ENCODE results near the gene TAP1.

Gene TAP1

GRCh38 chr6:32830017-32830416, 23.5 kb downstream of the TAP1 start:
- Histone ChIP-seq H3K36me3 (ENCODE audit: control insufficient read depth in 2 of 2, insufficient read depth in 2 of 2, low read length in 2 of 2) (peaks cover 37 to 43% of the 10 kb centered on the region in 2 donors), H3K9ac (ENCODE audit: low read depth in 1 of 2, low read length in 2 of 2) (no peak overlapping the region), H3K27me3 (ENCODE audit: control insufficient read depth in 2 of 2, insufficient read depth in 2 of 2, low read length in 2 of 2) (no peaks in the 10 kb centered on the region), H3K4me1 (ENCODE audit: control insufficient read depth in 2 of 2, insufficient read depth in 2 of 2, low read length in 2 of 2) (no peaks in the 10 kb centered on the region), H3K27ac (ENCODE audit: low read depth in 2 of 2, low read length in 2 of 2) (no peak overlapping the region), H3K4me3 (ENCODE audit: low read length in 2 of 2) (no peak overlapping the region), H3K9me3 (ENCODE audit: control insufficient read depth in 2 of 2, low read length in 2 of 2) (no peaks in the 10 kb centered on the region)

DNA sequence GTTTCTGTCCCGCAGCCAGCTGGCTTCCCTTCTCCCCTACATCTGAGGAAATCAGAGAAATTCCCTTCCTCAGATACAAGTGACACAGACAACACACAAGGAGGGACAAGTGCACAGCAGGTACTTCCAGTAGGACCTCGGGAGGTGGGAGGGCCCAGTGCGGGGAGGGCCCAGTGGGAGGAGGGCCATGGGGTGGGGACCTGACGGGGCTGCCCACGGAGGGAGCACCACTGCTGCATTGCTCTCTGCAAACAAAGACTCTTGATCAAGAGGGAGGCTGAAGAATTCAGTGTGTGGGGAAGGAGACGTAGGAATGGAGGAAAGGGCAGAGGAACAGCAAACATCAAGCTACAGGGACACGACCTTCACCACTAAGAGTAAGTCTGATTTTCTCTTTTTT, 24.0 kb downstream of the TAP1 start:
- Histone ChIP-seq H3K9ac (ENCODE audit: low read depth in 1 of 2, low read length in 2 of 2) (no peak overlapping the region), H3K27ac (ENCODE audit: low read depth in 2 of 2, low read length in 2 of 2) (no peak overlapping the region), H3K27me3 (ENCODE audit: control insufficient read depth in 2 of 2, insufficient read depth in 2 of 2, low read length in 2 of 2) (no peaks in the 10 kb centered on the region), H3K36me3 (ENCODE audit: control insufficient read depth in 2 of 2, insufficient read depth in 2 of 2, low read length in 2 of 2) (peaks cover 36 to 41% of the 10 kb centered on the region in 2 donors), H3K9me3 (ENCODE audit: control insufficient read depth in 2 of 2, low read length in 2 of 2) (no peaks in the 10 kb centered on the region), H3K4me1 (ENCODE audit: control insufficient read depth in 2 of 2, insufficient read depth in 2 of 2, low read length in 2 of 2) (no peaks in the 10 kb centered on the region), H3K4me3 (ENCODE audit: low read length in 2 of 2) (no peak overlapping the region)

GRCh38 chr6:32827025-32827424, 26.5 kb downstream of the TAP1 start:
- Histone ChIP-seq H3K27me3 (ENCODE audit: control insufficient read depth in 2 of 2, insufficient read depth in 2 of 2, low read length in 2 of 2) (no peaks in the 10 kb centered on the region), H3K4me3 (ENCODE audit: low read length in 2 of 2) (no peak overlapping the region), H3K9me3 (ENCODE audit: control insufficient read depth in 2 of 2, low read length in 2 of 2) (no peaks in the 10 kb centered on the region), H3K27ac (ENCODE audit: low read depth in 2 of 2, low read length in 2 of 2) (no peak overlapping the region), H3K9ac (ENCODE audit: low read depth in 1 of 2, low read length in 2 of 2) (no peak overlapping the region), H3K4me1 (ENCODE audit: control insufficient read depth in 2 of 2, insufficient read depth in 2 of 2, low read length in 2 of 2) (no peaks in the 10 kb centered on the region), H3K36me3 (ENCODE audit: control insufficient read depth in 2 of 2, insufficient read depth in 2 of 2, low read length in 2 of 2) (peaks cover 25 to 31% of the 10 kb centered on the region in 2 donors)

GRCh38 chr6:32825966-32826365, 27.5 kb downstream of the TAP1 start:
- Histone ChIP-seq H3K9ac (ENCODE audit: low read depth in 1 of 2, low read length in 2 of 2) (no peak overlapping the region), H3K9me3 (ENCODE audit: control insufficient read depth in 2 of 2, low read length in 2 of 2) (no peaks in the 10 kb centered on the region), H3K27me3 (ENCODE audit: control insufficient read depth in 2 of 2, insufficient read depth in 2 of 2, low read length in 2 of 2) (no peaks in the 10 kb centered on the region), H3K4me3 (ENCODE audit: low read length in 2 of 2) (no peak overlapping the region), H3K36me3 (ENCODE audit: control insufficient read depth in 2 of 2, insufficient read depth in 2 of 2, low read length in 2 of 2) (peaks cover 22 to 26% of the 10 kb centered on the region in 2 donors), H3K4me1 (ENCODE audit: control insufficient read depth in 2 of 2, insufficient read depth in 2 of 2, low read length in 2 of 2) (no peaks in the 10 kb centered on the region), H3K27ac (ENCODE audit: low read depth in 2 of 2, low read length in 2 of 2) (no peak overlapping the region)

DNA sequence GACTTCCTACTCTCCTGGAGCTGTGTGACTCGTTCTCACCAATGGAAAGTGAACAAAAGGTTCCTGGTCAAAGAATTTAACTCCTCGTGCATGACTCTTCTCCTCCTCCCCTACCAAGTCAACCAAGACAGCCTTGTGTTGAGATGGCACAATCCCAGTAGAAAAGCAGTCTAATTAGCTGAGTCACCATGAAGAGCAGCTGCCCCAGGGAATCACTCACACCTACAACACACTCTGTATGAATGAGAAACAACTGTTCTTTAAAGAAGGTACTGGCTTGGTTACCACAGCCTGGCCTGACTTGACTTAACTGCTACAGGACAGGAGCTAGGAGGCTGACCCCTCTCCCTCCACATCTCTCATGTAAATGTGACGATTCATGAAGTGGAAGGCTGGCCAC, 33.8 kb downstream of the TAP1 start:
- Histone ChIP-seq H3K4me3 (ENCODE audit: low read length in 2 of 2) (no peak overlapping the region), H3K9me3 (ENCODE audit: control insufficient read depth in 2 of 2, low read length in 2 of 2) (no peaks in the 10 kb centered on the region), H3K27ac (ENCODE audit: low read depth in 2 of 2, low read length in 2 of 2) (no peak overlapping the region), H3K4me1 (ENCODE audit: control insufficient read depth in 2 of 2, insufficient read depth in 2 of 2, low read length in 2 of 2) (no peaks in the 10 kb centered on the region), H3K9ac (ENCODE audit: low read depth in 1 of 2, low read length in 2 of 2) (no peak overlapping the region), H3K27me3 (ENCODE audit: control insufficient read depth in 2 of 2, insufficient read depth in 2 of 2, low read length in 2 of 2) (no peaks in the 10 kb centered on the region), H3K36me3 (ENCODE audit: control insufficient read depth in 2 of 2, insufficient read depth in 2 of 2, low read length in 2 of 2) (no peaks in the 10 kb centered on the region)

DNA sequence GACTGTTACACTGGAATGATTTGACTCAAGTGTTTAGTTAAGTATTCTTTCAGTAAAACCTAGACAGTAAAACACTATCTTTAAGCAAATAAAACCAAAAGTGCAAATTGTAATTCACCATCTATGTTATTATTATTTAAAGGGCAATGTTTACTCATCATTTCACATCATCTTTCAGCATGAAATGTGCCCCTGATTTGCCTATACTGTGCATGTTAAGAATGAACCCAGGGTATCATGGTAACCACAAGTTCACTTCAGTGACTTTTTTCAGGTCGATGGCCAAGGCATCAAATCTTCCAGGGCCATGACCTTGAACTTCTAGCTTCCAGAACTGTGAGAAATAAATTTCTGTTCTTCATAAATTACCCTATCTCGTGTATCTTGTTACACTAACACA, 34.6 kb downstream of the TAP1 start:
- Histone ChIP-seq H3K27me3 (ENCODE audit: control insufficient read depth in 2 of 2, insufficient read depth in 2 of 2, low read length in 2 of 2) (peaks cover 0 to 4% of the 10 kb centered on the region in 2 donors), H3K9me3 (ENCODE audit: control insufficient read depth in 2 of 2, low read length in 2 of 2) (no peaks in the 10 kb centered on the region), H3K36me3 (ENCODE audit: control insufficient read depth in 2 of 2, insufficient read depth in 2 of 2, low read length in 2 of 2) (no peaks in the 10 kb centered on the region), H3K4me3 (ENCODE audit: low read length in 2 of 2) (no peak overlapping the region), H3K27ac (ENCODE audit: low read depth in 2 of 2, low read length in 2 of 2) (no peak overlapping the region), H3K9ac (ENCODE audit: low read depth in 1 of 2, low read length in 2 of 2) (no peak overlapping the region), H3K4me1 (ENCODE audit: control insufficient read depth in 2 of 2, insufficient read depth in 2 of 2, low read length in 2 of 2) (no peaks in the 10 kb centered on the region)

DNA sequence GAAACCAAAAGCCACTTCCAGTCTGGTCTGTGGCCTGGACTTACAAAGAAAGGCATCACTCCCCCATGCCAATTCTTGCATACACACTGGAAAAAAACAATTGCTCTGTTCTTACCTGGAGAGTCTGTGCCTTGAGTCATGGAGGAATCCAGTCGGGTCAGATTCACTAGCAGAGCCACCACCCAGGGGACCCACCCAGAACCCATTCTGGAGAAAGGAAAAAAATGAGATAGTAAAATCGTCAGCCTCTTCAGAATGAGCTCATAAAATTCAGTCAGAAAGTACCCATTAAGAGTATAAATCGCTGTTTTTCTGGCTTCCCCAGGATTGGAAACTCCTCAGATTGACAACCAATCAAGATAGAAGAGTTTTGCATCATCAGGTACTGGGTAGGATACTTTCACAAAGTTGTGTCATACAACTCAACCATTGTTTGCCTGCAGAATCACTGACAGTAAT, 36.7 kb downstream of the TAP1 start, which contains the start of gene HLA-DOB:
HLA-DOB (minus strand) TSS at position 257 of the 459 bp plus-strand sequence; CDS start at position 206, 51 bp downstream.
- Histone ChIP-seq H3K9me3 (ENCODE audit: control insufficient read depth in 2 of 2, low read length in 2 of 2) (no peaks in the 10 kb centered on the region), H3K4me1 (ENCODE audit: control insufficient read depth in 2 of 2, insufficient read depth in 2 of 2, low read length in 2 of 2) (no peaks in the 10 kb centered on the region), H3K36me3 (ENCODE audit: control insufficient read depth in 2 of 2, insufficient read depth in 2 of 2, low read length in 2 of 2) (no peaks in the 10 kb centered on the region), H3K9ac (ENCODE audit: low read depth in 1 of 2, low read length in 2 of 2) (peak within 1 kb of the TSS in 1 of 2 donors; percentile 24), H3K4me3 (ENCODE audit: low read length in 2 of 2) (peak within 1 kb of the TSS; percentile 6 to 57), H3K27me3 (ENCODE audit: control insufficient read depth in 2 of 2, insufficient read depth in 2 of 2, low read length in 2 of 2) (peaks cover 0 to 4% of the 10 kb centered on the region in 2 donors), H3K27ac (ENCODE audit: low read depth in 2 of 2, low read length in 2 of 2) (peak within 1 kb of the TSS; percentile 37 to 59)

- H3K36me3 ChIP-seq (ENCODE audit: control insufficient read depth in 2 of 2, insufficient read depth in 2 of 2, low read length in 2 of 2) = no peaks in the 10 kb centered on the region
- H3K9ac ChIP-seq (ENCODE audit: low read depth in 1 of 2, low read length in 2 of 2) = no peak overlapping the region
- H3K4me3 ChIP-seq (ENCODE audit: low read length in 2 of 2) = peak overlapping the region in 1 of 2 donors; percentile 57
- peaks cover 0 to 4% of the 10 kb centered on the region in 2 donors for H3K27me3 ChIP-seq (ENCODE audit: control insufficient read depth in 2 of 2, insufficient read depth in 2 of 2, low read length in 2 of 2)
- peak overlapping the region; percentile 37 to 59 for H3K27ac ChIP-seq (ENCODE audit: low read depth in 2 of 2, low read length in 2 of 2)
- H3K4me1 ChIP-seq (ENCODE audit: control insufficient read depth in 2 of 2, insufficient read depth in 2 of 2, low read length in 2 of 2) = no peaks in the 10 kb centered on the region
- no peaks in the 10 kb centered on the region for H3K9me3 ChIP-seq (ENCODE audit: control insufficient read depth in 2 of 2, low read length in 2 of 2)
Measured at GRCh38 chr6:32815996-32816395, 37.5 kb downstream of the TAP1 start.

GRCh38 chr6:32815115-32815514, 38.4 kb downstream of the TAP1 start:
- Histone ChIP-seq H3K27ac (ENCODE audit: low read depth in 2 of 2, low read length in 2 of 2) (peak overlapping the region in 1 of 2 donors; percentile 2), H3K4me1 (ENCODE audit: control insufficient read depth in 2 of 2, insufficient read depth in 2 of 2, low read length in 2 of 2) (no peaks in the 10 kb centered on the region), H3K9me3 (ENCODE audit: control insufficient read depth in 2 of 2, low read length in 2 of 2) (no peaks in the 10 kb centered on the region), H3K9ac (ENCODE audit: low read depth in 1 of 2, low read length in 2 of 2) (no peak overlapping the region), H3K27me3 (ENCODE audit: control insufficient read depth in 2 of 2, insufficient read depth in 2 of 2, low read length in 2 of 2) (peaks cover 0 to 4% of the 10 kb centered on the region in 2 donors), H3K4me3 (ENCODE audit: low read length in 2 of 2) (peak overlapping the region in 1 of 2 donors; percentile 37), H3K36me3 (ENCODE audit: control insufficient read depth in 2 of 2, insufficient read depth in 2 of 2, low read length in 2 of 2) (no peaks in the 10 kb centered on the region)

GRCh38 chr6:32814145-32814544, 39.4 kb downstream of the TAP1 start:
- Histone ChIP-seq H3K4me3 (ENCODE audit: low read length in 2 of 2) (no peak overlapping the region), H3K27me3 (ENCODE audit: control insufficient read depth in 2 of 2, insufficient read depth in 2 of 2, low read length in 2 of 2) (peaks cover 0 to 4% of the 10 kb centered on the region in 2 donors), H3K27ac (ENCODE audit: low read depth in 2 of 2, low read length in 2 of 2) (no peak overlapping the region), H3K9me3 (ENCODE audit: control insufficient read depth in 2 of 2, low read length in 2 of 2) (no peaks in the 10 kb centered on the region), H3K4me1 (ENCODE audit: control insufficient read depth in 2 of 2, insufficient read depth in 2 of 2, low read length in 2 of 2) (no peaks in the 10 kb centered on the region), H3K36me3 (ENCODE audit: control insufficient read depth in 2 of 2, insufficient read depth in 2 of 2, low read length in 2 of 2) (no peaks in the 10 kb centered on the region), H3K9ac (ENCODE audit: low read depth in 1 of 2, low read length in 2 of 2) (no peak overlapping the region)

DNA sequence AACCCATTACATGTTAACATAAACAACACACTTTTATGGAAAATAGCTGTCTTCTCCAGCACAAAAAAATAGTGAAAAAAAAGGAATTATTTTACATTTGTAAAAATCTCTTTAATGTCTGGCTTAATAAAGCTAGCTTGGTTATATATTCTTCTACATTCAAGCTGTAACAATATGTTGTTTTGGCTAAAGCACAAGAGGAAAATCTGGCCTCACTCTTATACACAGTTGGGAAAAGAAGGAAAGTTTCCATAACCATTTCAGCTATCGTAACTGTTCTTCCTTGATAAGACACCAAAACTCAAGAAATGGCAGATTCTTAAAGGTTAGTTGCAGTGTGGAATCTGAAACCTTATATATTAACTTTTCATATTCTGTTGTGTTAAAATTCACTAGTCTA, 44.3 kb downstream of the TAP1 start:
- no peaks in the 10 kb centered on the region for H3K36me3 ChIP-seq (ENCODE audit: control insufficient read depth in 2 of 2, insufficient read depth in 2 of 2, low read length in 2 of 2)
- no peaks in the 10 kb centered on the region for H3K4me1 ChIP-seq (ENCODE audit: control insufficient read depth in 2 of 2, insufficient read depth in 2 of 2, low read length in 2 of 2)

More for the DNA sequence above, 44.3 kb downstream of the TAP1 start:
- Histone ChIP-seq H3K9me3 (ENCODE audit: control insufficient read depth in 2 of 2, low read length in 2 of 2) (no peaks in the 10 kb centered on the region), H3K4me3 (ENCODE audit: low read length in 2 of 2) (no peak overlapping the region), H3K27ac (ENCODE audit: low read depth in 2 of 2, low read length in 2 of 2) (no peak overlapping the region), H3K27me3 (ENCODE audit: control insufficient read depth in 2 of 2, insufficient read depth in 2 of 2, low read length in 2 of 2) (peaks cover 0 to 4% of the 10 kb centered on the region in 2 donors), H3K9ac (ENCODE audit: low read depth in 1 of 2, low read length in 2 of 2) (no peak overlapping the region)
